Uterus (tissue), 2 donors: ENCODE measurements around the gene PRKCE.

ENCODE experiments used
- POLR2A ChIP-seq, 2 donors: fragments of 450-650 bp; IDR thresholded peaks; one replicate each; pipeline ENCODE4 v1.6.1; 2016; ENCODE audit warnings: antibody characterized with exemption in 2 of 2, mild to moderate bottlenecking in 1 of 2, moderate library complexity in 1 of 2
- TF ChIP-seq, protein P1 (sequence below), 4 experiments: fragments of 200-600 bp in 2 of 4; fragments of 450-650 bp in 2 of 4; sonication (generic) in 2 of 4; IDR thresholded peaks; one replicate each; pipeline ENCODE4 v1.5.1; 2016 to 2019; ENCODE audit warnings: antibody characterized with exemption in 4 of 4, mild to moderate bottlenecking in 2 of 4, moderate library complexity in 1 of 4

GRCh38 chr2:45796500-45796899 lies 145.0 kb downstream of the PRKCE start:
- TF ChIP-seq, protein P1, sequence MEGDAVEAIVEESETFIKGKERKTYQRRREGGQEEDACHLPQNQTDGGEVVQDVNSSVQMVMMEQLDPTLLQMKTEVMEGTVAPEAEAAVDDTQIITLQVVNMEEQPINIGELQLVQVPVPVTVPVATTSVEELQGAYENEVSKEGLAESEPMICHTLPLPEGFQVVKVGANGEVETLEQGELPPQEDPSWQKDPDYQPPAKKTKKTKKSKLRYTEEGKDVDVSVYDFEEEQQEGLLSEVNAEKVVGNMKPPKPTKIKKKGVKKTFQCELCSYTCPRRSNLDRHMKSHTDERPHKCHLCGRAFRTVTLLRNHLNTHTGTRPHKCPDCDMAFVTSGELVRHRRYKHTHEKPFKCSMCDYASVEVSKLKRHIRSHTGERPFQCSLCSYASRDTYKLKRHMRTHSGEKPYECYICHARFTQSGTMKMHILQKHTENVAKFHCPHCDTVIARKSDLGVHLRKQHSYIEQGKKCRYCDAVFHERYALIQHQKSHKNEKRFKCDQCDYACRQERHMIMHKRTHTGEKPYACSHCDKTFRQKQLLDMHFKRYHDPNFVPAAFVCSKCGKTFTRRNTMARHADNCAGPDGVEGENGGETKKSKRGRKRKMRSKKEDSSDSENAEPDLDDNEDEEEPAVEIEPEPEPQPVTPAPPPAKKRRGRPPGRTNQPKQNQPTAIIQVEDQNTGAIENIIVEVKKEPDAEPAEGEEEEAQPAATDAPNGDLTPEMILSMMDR (IDR thresholded peaks at IDR 0.05) = no peak
- no peak for TF ChIP-seq POLR2A (IDR thresholded peaks at IDR 0.05)
